Measurements from ENCODE around the gene CYB561A3.

DNA sequence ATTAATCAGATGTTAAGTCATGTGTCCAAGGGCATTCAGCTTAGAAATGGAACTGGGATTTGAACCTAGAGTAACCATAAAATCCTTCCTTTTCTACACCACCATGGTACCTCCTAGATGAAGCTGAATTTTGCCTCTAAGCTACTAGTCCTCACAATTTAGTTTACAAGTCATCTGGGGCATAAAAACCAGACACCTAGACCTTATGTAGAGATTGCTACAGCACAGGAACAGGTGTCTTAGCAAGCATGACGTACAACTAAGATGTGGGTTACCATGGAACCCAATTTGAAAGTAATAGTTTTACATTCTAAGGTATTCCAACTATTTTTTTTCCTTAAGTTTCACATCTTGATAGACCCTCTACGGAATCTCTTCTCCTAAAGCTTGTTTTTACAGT is 39.9 kb upstream of the CYB561A3 start:
- no peak for TF ChIP-seq POLR2A (IDR thresholded peaks at IDR 0.05)
- TF ChIP-seq, protein P1, sequence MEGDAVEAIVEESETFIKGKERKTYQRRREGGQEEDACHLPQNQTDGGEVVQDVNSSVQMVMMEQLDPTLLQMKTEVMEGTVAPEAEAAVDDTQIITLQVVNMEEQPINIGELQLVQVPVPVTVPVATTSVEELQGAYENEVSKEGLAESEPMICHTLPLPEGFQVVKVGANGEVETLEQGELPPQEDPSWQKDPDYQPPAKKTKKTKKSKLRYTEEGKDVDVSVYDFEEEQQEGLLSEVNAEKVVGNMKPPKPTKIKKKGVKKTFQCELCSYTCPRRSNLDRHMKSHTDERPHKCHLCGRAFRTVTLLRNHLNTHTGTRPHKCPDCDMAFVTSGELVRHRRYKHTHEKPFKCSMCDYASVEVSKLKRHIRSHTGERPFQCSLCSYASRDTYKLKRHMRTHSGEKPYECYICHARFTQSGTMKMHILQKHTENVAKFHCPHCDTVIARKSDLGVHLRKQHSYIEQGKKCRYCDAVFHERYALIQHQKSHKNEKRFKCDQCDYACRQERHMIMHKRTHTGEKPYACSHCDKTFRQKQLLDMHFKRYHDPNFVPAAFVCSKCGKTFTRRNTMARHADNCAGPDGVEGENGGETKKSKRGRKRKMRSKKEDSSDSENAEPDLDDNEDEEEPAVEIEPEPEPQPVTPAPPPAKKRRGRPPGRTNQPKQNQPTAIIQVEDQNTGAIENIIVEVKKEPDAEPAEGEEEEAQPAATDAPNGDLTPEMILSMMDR (IDR thresholded peaks at IDR 0.05) = no peak
